Measurements from ENCODE around the gene GGA1. TPM values are rescaled to one million over a fixed set of nuclear protein-coding genes. Genes with fewer than 3 reads are reported as not detected.
A peak's percentile ranks its signal among the peaks of the same experiment; 100 is the strongest.

The GGA1 gene
- total and polyA plus RNA-seq, 2 of the 4 experiments (the other 2 are of a cell fraction), result 17.2 to 48.5 TPM

DNA sequence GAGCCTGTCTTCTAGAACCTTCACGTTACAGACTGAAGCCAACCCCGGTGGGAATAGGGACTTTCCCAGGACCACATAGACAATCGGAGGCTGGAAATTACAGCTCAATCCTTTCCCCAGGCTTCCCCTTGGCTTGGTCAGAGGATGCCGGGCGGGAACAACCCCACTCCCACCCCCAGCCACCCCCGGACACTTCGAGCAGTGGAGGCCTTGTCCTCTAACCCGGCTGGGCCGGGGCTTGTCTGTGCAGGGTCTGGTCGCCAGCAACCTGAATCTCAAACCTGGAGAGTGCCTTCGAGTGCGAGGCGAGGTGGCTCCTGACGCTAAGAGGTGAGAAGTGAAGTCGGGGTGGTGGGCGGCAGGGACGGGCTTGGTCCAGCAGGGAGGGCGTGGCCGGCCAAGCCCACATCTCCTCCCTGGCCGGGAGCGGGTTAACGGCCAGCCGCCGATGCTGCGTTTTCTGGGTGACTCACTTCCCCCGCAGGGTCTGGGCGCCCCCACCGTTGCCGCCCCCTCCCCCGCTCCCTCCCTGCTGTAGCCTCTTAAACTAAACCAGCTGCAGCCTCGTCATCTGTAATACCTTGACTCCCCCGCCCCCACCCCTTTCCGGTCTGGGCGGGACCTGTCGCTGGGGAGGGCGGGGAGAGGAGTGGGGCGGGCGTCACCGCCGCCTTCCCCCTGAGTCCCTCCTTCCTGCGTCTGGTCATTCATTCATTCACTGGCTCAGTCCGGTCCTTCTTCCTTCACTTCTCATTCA lies 68.3 kb downstream of the GGA1 start (continued):
- TF ChIP-seq, protein P1, sequence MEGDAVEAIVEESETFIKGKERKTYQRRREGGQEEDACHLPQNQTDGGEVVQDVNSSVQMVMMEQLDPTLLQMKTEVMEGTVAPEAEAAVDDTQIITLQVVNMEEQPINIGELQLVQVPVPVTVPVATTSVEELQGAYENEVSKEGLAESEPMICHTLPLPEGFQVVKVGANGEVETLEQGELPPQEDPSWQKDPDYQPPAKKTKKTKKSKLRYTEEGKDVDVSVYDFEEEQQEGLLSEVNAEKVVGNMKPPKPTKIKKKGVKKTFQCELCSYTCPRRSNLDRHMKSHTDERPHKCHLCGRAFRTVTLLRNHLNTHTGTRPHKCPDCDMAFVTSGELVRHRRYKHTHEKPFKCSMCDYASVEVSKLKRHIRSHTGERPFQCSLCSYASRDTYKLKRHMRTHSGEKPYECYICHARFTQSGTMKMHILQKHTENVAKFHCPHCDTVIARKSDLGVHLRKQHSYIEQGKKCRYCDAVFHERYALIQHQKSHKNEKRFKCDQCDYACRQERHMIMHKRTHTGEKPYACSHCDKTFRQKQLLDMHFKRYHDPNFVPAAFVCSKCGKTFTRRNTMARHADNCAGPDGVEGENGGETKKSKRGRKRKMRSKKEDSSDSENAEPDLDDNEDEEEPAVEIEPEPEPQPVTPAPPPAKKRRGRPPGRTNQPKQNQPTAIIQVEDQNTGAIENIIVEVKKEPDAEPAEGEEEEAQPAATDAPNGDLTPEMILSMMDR (conservative IDR thresholded peaks at IDR 0.05; ENCODE audit: low read depth, low read length), result no peak

DNA sequence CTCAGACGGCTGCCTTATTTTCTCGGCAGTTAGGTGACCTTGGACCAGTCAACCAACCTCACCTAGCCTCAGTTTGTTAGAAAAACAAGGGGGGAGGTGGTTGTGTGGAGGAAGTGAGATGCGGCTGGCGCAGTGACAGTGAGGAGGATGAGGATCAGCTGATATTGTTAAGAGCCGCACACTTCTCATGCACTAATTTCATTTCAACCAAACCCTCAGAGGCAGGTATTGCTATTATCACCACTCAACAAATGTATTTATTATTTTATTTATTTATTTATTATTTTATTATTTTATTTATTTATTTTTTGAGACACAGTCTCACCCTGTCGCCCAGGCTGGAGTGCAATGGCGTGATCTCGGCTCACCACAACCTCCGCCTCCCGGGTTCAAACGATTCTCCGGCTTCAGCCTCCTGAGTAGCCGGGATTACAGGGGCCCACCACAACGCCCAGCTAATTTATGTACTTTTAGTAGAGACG lies 68.9 kb downstream of the GGA1 start:
- Histone ChIP-seq H3K56ac (ENCODE audit: extremely low read depth, insufficient read depth, low read length) (peak overlapping the region; percentile 84), H3K4me2 (ENCODE audit: low read depth, low read length) (peak overlapping the region; percentile 97), H4K8ac (ENCODE audit: low read depth in 2 of 2, low read length in 2 of 2) (peak overlapping the region in 1 of 2 experiments; percentile 36; a peak in 1 of 4 replicates), H3K18ac (ENCODE audit: low read depth, low read length) (no peak overlapping the region), H2AK9ac (replicated peaks; ENCODE audit: low read depth, low read length, poor library complexity) (peak overlapping the region; percentile 98), H3K36me3 (ENCODE audit: control insufficient read depth, insufficient read depth, low read length) (peaks cover 28% of the 10 kb centered on the region), H2BK120ac (ENCODE audit: low read depth, low read length) (no peak overlapping the region), H3K4me3 (ENCODE audit: insufficient read depth, low read depth, low read length) (peak overlapping the region; percentile 92), H4K91ac (ENCODE audit: insufficient read depth, low read depth, low read length) (peak overlapping the region; percentile 24; the same call in 1 of the 2 replicates), H3K9me1 (ENCODE audit: insufficient read depth, low read length) (no peaks in the 10 kb centered on the region; the same call in 1 of the 2 replicates), H4K5ac (ENCODE audit: low read depth, low read length) (no peak overlapping the region), H3K27me3 (ENCODE audit: control insufficient read depth, insufficient read depth, low read length) (no peaks in the 10 kb centered on the region), H2BK5ac (ENCODE audit: low read depth, low read length, poor library complexity, severe bottlenecking) (peak overlapping the region; percentile 87), H3K79me1 (ENCODE audit: low read depth in 1 of 2, low read length in 2 of 2) (peaks cover 12 to 58% of the 10 kb centered on the region in 2 experiments; a peak in 3 of 4 replicates), H2AFZ (replicated peaks; ENCODE audit: low read length, poor library complexity) (peak overlapping the region; percentile 81), H4K20me1 (ENCODE audit: insufficient read depth, low read length) (peaks cover 69% of the 10 kb centered on the region), H2AK5ac (ENCODE audit: low read depth, low read length) (peak overlapping the region; percentile 61; the same call in 1 of the 2 replicates), H3K14ac (replicated peaks; ENCODE audit: low read depth, low read length) (peak overlapping the region; percentile 97), H3K4ac (ENCODE audit: low read depth, low read length) (peak overlapping the region; percentile 75), H2BK15ac (ENCODE audit: low read depth, low read length) (0 out of 3 replicates have a peak overlapping the region, but pooled peaks have one; percentile 7), H3K23ac (ENCODE audit: low read depth, low read length) (peak overlapping the region; percentile 93), H3K9me3 (ENCODE audit: control insufficient read depth, insufficient read depth, low read length) (no peaks in the 10 kb centered on the region), H3K9ac (ENCODE audit: low read depth, low read length) (peak overlapping the region; percentile 85), H3K4me1 (ENCODE audit: control insufficient read depth, insufficient read depth, low read length) (peaks cover 20% of the 10 kb centered on the region), H3K27ac (ENCODE audit: insufficient read depth, low read length) (peak overlapping the region; percentile 84), H2BK20ac (ENCODE audit: low read depth, low read length) (0 out of 2 replicates have a peak overlapping the region, but pooled peaks have one; percentile 9)
- DNase-seq, result no peak
- intact Hi-C loops (cut with micrococcal nuclease), result loop anchor here (5.0 kb wide), 1 partner anchor 130 kb away; no protein-coding TSS in a partner anchor
- no TSS peak for BruUV-seq (replicated peaks)
- dilution Hi-C loops (cut with HindIII; ENCODE audit: low sequenced_read_pairs, unreplicated experiment), result no loop called here
- no peak for ATAC-seq (ENCODE audit: low read depth)
- in situ Hi-C loops (cut with MboI; ENCODE audit: low sequenced_read_pairs), result no loop called here
- 50% methylated on average over 1 of the region's 15 CpGs; no CpG with 5 or more reads in 1 of the 2 experiments for WGBS, 2 experiments (ENCODE audit: extremely low coverage in 2 of 2, insufficient read length in 1 of 2)
- ChIA-PET POLR2A (ENCODE audit: unreplicated experiment) (interaction anchor here (0.6 to 2.8 kb wide), 4 partner anchors 19 to 165 kb away, joined by 4 to 14 read pairs (median 6); partner anchors contain the start of genes GGA1, PDXP and SH3BP1), CTCF (no interaction called here)
- TF ChIP-seq RAD21 (IDR thresholded peaks at IDR 0.05; ENCODE audit: low read length) (no peak), MAFK (IDR thresholded peaks at IDR 0.05; ENCODE audit: low read depth, low read length) (no peak), FOS (IDR thresholded peaks at IDR 0.05; ENCODE audit: low read depth, low read length) (no peak), RFX5 (IDR thresholded peaks at IDR 0.05; ENCODE audit: low read depth, low read length) (no peak), CEBPB (IDR thresholded peaks at IDR 0.05; ENCODE audit: low read depth, low read length) (no peak), CHD1 (IDR thresholded peaks at IDR 0.05; ENCODE audit: low read depth, low read length) (no peak), BHLHE40 (IDR thresholded peaks at IDR 0.05; ENCODE audit: low read depth, low read length) (no peak), MXI1 (IDR thresholded peaks at IDR 0.05; ENCODE audit: borderline replicate concordance, low read depth, low read length) (no peak)
- TF ChIP-seq, protein P1 (conservative IDR thresholded peaks at IDR 0.05; ENCODE audit: low read depth, low read length), result no peak

Measured in IMR-90 (cell line).